ENCODE results near the gene NRF1.

The NRF1 gene

DNA sequence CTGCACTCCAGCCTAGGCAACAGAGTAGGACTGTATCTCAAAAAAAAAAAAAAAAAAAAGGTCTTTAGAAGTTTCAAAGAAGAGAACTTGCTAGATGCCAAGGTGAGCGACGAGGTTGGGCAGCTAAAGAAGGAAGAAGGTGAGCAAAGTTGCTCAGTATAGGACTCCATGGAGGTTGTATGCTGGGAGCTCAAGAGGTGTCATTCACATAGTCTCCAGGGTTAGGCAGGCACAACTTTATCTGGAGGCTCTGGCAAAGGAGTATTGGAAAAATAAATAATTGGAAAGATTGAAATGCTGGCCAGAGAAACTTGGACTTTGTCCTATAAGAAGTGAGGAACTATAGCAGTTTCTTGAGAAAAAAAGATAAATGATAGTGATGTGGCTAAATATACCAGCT is 74.5 kb downstream of the NRF1 start:
- DNase-seq (ENCODE audit: low spot score): no peak

DNA sequence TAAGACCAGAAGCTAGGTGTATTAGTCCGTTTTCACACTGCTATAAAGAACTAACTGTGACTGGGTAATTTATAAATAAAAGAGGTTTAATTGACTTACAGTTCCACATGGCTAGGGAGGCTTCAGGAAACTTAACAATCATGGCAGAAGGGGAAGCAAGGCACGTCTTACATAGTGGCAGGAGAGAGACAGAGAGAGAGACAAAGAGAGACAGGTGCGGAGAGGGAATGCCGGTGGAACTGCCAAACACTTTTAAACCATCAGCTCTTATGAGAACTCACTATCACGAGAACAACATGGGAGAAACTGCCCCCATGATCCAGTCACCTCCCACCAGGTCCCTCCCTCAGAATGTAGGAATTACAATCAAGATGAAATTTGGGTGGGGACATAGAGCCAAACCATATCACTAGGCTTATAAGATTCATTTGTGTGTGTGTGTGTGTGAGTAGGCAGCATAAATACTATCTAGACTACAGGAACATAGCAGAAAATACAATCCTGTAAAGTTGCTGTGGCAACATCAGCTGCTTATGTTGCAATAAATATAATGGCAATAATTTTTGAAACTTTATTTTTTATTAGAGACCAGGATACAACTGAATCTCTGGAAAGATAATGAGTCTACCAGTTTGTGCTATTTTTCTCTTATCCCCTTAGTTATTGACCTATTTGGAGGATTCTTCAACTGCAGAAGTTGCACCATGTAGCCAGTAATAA is 77.1 kb downstream of the NRF1 start:
- DNase-seq (ENCODE audit: low spot score): no peak

- DNase-seq (ENCODE audit: low spot score): no peak
Measured at GRCh38 chr7:129689995-129690581, 78.6 kb downstream of the NRF1 start.

DNA sequence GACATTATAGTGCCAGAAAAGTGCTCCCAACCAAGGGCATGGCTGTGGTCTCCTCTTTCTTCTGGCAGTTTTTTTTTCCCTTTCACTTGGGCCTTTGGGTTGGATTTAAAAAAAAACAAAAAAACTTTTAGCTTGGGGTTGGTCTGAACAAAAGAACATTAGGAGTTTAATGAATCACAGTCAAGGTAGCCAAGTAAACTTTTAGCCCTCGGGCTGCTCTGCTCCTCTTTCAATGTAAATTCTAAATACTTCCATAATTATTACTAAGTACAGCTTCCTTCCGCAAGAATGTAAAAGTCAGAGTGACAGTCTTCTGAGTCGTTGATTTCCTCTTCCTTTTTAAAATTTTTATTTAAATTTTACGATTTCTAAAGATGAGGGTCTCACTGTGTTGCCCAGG is 79.2 kb downstream of the NRF1 start:
- DNase-seq (ENCODE audit: low spot score): no peak

GRCh38 chr7:129698516-129699418 is 87.2 kb downstream of the NRF1 start:
- no peak for DNase-seq (ENCODE audit: low spot score)

DNA sequence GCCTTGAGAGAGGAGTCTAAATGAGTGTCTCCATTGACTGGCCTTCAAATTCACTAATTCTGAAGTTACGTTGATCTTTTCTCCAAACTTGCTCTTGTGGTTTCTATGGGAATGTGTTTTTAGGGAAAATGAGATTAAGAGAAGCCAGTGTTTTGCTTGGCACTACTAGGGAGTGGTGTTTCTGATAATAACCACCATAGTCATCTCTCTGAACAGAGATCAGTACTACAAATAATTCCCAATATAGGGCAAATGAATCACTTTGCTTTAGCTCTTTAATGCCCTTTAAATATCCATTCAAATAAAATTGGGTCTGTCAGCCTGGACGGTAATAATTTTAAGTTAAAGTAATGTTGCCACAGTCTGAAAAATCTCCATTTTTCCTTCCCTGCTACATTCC is 90.8 kb downstream of the NRF1 start:
- DNase-seq (ENCODE audit: low spot score): no peak

DNA sequence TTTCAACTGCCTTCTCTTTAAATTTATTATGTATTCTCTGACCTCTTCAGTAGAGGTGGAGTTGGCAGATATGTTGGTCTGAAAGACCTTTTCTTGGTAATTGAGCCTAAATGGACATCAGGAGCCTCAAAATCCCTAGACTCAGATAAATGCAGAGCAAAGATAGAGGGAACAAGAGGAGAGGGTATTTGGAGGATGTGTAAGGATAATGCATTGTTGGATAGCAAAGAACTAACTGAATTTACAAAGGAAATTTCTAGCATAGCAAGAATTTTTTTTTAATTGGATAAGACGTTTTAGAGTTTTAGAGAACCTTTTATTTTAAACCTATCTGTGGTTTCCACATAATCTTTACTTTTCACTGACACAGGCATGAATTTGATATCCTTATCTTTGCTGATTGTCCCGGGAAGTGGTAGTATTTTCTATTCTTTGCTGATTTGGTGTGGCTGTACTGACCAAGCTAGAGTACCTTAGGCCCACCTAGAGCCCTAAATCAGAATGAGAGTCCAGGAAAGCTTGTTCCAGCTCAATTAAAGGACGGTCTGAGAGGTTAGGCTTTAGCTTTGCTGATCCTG is 91.3 kb downstream of the NRF1 start:
- DNase-seq (ENCODE audit: low spot score): no peak

DNA sequence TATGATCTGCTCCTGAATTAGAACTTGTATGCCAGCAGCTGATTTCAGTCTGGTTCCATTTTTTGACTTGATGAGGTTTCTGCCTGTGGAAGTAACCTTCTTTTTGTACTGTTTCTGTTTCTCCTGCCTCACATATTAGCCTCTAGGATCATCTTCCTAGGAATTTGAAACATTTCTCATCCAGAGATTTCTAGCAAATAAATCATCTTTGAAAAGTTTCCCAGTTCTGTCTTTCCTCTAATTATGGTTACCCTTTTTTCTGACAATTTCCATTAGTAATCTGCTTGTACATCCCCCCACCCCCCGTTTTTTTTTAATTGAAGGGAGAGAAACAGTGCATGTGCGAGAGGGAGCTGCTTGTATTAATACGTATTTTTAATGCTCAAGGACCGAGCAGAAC is 92.2 kb downstream of the NRF1 start:
- DNase-seq (ENCODE audit: low spot score): no peak

DNA sequence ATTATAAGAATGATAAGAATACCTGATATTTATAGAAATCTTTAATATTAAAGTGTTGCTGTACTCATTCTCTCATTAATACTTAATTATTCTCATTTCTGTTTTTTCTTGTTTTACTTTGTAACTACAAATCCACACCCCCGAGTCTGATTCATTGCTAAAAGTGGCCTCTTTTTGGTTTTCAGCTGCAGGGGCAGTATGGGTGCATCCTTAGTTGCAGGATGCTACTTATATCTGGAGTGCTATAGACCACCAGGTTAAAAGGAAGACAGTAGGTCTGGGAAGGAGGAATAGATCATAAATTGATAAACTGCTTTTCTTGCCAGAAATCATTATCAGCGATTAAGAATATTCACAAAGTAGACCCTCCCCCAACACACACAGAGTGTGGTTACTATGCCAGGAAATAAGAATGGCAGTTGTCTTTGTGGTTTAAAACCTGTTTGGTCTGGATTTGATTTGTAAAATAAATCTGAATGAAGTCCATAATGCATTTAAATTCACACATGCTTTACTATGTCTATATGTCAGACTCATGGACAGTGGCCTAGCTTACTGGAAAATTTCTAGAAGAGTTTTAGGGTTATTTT is 96.5 kb downstream of the NRF1 start:
- DNase-seq (ENCODE audit: low spot score): no peak

DNA sequence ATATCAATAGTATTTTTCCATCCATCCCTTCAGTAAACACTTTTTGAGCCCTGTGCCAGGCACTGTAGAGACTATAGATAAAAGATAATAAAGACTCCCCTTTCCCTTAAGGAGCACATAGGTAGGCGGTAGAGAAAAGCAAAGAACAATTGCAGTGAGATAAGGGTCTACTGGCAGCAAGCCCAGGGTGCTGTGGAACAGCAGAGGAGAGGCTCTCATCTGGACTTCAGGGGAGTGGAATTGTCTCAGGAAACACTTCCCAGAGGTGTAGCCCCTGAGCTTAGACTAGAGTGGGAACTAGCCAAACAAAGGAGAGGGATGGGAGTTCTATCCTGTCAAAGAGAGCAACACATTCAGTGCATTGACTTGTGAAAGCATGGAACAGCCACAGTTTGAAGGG is 102.0 kb downstream of the NRF1 start:
- no peak for DNase-seq (ENCODE audit: low spot score)

- no peak for DNase-seq (ENCODE audit: low spot score)
Measured at GRCh38 chr7:129714514-129715063, 103.1 kb downstream of the NRF1 start.

GRCh38 chr7:129719980-129720732 is 108.6 kb downstream of the NRF1 start:
- DNase-seq (ENCODE audit: low spot score): no peak

DNA sequence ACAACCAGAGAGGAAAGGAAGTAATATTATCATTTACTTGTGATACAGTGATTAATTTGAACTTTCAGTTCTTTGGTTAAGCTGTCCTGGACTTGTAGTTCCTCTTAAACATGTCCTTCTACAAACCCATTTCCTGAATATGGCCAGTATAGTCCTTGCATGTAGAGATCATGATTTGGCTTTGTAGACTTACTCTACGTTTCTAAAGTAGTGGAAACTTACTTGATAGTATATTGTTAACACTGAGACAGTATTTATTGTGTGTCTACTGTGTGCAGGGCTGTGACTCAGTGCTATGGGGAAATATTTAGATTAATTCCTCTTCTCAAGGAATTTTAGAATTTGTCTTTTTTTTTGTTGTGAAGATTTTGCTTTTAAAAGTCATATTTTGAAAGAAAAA is 109.5 kb downstream of the NRF1 start:
- DNase-seq (ENCODE audit: low spot score): no peak

DNA sequence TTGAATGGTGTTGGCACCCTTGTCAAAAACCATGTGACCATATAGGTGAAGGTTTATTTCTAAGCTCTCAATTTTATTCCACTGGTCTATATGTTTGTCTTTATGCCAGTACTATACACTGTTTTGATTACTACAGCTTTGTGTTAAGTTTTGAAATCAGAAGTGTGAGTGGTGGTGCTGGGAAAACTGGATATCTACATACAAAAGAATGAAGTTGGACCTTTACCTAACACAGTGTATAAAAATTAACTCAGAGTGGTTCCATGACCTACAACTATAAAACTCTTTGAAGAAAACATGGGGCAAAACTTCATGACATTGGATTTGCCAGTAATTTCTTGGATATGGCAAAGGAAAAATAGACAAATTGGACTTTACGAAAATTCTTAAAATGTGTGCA is 112.2 kb downstream of the NRF1 start:
- DNase-seq (ENCODE audit: low spot score): no peak

GRCh38 chr7:129724796-129725195 is 113.3 kb downstream of the NRF1 start:
- no peak for DNase-seq (ENCODE audit: low spot score)

GRCh38 chr7:129728875-129729467 is 117.5 kb downstream of the NRF1 start:
- DNase-seq (ENCODE audit: low spot score): no peak

DNA sequence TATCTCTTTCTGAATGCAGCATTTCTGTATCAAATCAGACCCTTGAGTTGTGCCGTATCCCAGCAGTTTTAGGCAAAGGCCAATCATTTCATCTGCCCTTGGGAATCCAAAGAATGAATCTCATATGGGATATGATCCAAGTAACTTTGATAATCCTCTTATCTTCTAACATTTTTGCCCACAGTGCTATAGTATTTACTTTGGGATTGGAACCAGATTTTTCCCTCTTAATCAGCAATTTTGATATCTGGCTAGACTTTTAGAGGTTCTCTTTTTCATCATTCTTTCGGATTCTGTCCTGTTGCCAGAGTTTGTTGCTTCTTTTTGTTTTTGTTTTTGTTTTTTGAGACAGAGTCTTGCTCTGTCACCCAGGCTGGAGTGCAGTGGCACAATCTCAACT is 118.0 kb downstream of the NRF1 start:
- no peak for DNase-seq (ENCODE audit: low spot score)

- no peak for DNase-seq (ENCODE audit: low spot score)
Measured at GRCh38 chr7:129730159-129730558, 118.6 kb downstream of the NRF1 start.

DNA sequence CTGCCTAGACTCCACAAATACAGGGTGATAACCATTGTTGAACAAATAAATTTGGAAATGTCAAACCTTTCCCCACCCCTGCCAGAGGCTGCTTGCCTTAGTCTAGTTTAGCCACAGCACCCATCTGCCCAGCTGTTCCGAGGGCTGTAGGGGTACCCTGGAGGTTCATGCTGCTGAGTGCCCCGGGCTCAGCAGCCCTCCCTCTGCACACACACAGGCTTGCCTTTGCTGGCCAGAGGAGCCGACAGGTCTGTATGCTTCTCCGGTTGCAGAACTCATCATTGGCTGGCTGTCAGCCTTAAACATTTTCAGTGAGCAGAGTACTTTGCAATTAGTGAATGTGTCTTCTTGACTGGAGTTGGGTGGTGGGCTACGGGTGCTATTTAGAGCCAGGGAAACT is 122.9 kb downstream of the NRF1 start:
- no peak for DNase-seq (ENCODE audit: low spot score)

DNA sequence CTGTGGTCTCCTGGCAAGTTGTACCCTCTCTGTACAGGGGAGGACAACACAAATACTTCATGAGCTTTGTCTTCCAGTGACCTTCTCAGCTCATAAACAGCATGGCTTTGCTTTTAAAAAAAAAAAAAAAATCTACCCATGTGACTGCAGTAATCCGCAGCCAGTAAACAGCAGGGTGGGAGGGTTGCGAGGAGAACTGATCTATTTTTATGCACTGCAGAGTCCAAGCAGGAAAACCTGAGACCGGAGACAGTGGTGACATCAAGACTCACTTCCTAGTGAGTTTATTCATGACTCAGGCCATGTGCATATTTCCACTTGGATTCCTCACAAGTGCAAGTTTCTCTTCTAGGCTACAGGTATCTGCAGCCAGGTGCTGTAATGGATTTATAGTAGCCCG is 127.9 kb downstream of the NRF1 start:
- no peak for DNase-seq (ENCODE audit: low spot score)

All from germinal center (tissue), 1 donor.